ENCODE data around the gene ESX1.
A peak's percentile ranks its signal among the peaks of the same experiment; 100 is the strongest.
"Not testable (repeated sequence)": the region's sequence is repeated elsewhere in the genome, so short reads cannot be mapped to it uniquely, and the experiment has no call there.

The ESX1 gene

GRCh38 chrX:104254442-104255115, at the start of gene ESX1:
TSS of gene ESX1 (minus strand) at chrX:104254933. CDS start at chrX:104254849, 84 bp downstream.
- DNase-seq (ENCODE audit: low spot score) = peak; percentile 51

GRCh38 chrX:104295636-104296035, 40.9 kb upstream of the ESX1 start:
- DNase-seq (ENCODE audit: low spot score) = no peak

GRCh38 chrX:104288961-104289360, 34.2 kb upstream of the ESX1 start:
- DNase-seq (ENCODE audit: low spot score) = no peak

- no peak for DNase-seq (ENCODE audit: low spot score)
Measured at GRCh38 chrX:104288269-104288668, 33.5 kb upstream of the ESX1 start.

DNA sequence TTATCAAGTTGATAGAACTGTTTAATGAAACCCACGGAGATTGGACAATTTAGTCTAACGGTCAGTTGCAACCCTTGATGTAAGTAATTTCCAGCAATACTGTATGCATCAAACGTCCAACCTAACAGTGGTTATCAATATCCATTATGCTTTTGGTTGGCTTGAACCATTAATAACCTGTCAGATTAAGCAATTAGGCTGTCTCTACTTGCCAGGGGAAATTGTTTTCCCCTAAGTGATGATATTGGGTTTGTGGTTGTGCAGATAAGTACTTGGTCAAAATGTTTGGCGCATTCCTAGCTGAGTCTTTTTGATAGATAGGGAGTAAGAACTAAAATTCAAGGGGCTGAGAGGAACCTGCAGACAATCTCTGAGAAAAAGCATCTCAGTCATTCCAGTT, 30.5 kb upstream of the ESX1 start:
- no peak for DNase-seq (ENCODE audit: low spot score)

DNA sequence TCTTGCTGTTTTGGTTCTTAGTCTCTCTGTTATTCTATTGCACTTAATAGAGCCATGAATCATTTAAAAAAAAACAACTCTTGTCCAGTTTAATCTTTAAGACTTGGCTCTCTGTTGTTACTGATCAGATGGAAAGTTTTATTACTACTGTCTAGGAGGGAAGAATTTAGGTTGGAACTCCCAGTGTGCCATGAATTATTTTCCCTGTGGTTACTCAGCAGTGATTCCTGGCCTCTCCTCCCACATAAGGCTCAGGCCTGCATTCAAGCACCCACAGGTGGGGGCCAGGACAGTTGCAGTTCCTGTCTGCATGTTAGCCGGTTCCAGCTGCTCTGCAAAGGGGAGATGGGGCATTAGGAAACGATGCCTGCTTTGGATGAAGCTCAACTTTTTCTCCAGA, 29.8 kb upstream of the ESX1 start:
- no peak for DNase-seq (ENCODE audit: low spot score)

DNA sequence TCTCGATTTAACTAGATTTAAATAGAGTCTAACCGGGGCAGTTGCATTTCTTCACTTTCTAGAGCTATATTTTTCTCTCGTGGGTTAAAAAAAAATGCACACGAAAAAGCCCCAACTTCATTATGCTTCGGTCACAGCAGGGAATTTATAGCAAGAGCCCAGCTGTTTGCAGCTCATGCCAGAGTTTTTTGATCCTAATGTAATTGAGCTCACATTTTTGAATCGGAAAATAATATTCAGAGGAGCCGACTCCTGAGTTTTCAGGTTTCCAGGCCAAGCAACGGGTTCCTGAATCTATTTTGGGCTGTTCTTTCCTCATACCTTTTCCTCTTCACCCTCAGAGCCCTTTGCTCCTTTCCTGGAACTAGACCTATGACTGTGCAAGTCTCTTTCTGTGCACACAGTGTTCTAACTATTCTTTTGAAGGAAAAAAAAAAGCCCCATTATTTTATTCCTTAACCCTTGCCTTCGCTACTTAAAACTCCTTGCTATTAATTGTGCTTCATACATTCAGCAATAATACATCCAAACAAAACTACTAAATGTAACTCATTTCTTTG, 27.5 kb upstream of the ESX1 start:
- DNase-seq (ENCODE audit: low spot score) = no peak

DNA sequence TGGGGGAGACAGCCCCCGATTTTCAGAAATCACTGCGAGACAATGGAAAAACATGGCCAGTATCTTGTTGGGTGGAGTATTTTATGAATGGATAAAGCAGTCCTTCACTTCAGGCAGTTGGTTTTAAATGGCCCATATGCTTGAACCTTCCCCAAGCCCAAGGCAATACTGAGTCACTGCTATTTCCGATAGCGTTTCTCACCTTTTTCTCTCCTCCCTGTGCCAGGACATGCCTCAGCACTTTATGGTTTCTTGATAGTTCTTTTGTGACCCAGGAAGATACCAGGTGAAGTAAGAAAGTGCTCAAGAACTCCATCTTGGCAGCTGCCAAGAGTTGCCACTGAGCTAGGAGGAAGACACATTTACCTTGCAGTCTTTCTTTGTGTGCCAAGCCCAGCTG, 26.8 kb upstream of the ESX1 start:
- DNase-seq (ENCODE audit: low spot score) = no peak

GRCh38 chrX:104280609-104281008, 25.9 kb upstream of the ESX1 start:
- DNase-seq (ENCODE audit: low spot score) = no peak

- DNase-seq (ENCODE audit: low spot score) = peak; percentile 49
Measured at GRCh38 chrX:104270916-104271512, 16.3 kb upstream of the ESX1 start.

- DNase-seq (ENCODE audit: low spot score) = no peak
Measured at GRCh38 chrX:104270212-104270611, 15.5 kb upstream of the ESX1 start.

DNA sequence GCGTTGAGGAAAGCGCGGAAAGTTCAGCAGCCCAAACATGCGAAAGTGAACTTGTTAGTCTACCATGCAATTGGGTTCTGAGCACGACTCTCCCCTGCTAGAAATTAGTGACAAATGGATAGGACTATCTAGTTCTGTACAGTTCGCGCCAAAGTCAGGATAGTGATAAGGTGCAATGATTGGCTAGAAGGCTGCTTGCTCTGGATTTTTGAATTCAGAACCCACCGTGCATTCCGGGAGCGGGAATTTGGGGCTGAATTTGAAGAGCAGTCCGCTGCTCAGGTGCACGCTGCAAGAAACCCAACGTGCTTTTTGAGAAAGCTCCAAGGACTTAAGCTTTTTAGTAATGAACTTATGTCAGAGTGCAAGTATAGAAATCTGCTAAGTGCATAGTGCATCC, 732 bp upstream of the ESX1 start:
- no peak for DNase-seq (ENCODE audit: low spot score)

GRCh38 chrX:104253567-104254441, 929 bp downstream of the ESX1 start:
- peak; percentile 56 for DNase-seq (ENCODE audit: low spot score)

DNA sequence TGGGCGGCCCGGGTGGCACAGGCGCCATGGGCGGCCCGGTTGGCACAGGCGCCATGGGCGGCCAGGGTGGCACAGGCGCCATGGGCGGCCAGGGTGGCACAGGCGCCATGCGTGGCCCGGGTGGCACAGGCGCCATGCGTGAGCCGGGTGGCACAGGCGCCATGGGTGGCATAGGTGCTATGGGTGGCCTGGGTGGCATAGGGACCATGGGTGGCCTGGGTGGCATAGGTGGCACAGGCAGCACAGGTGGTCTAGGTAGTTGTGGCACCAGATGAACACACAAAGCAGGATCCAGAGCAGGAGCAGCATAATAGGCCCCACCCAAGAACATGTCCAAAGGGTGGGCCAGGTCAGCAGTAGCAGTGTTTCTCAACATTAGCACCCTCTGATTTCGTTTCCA, 4.3 kb downstream of the ESX1 start:
- no peak for DNase-seq (ENCODE audit: low spot score)

- DNase-seq (ENCODE audit: low spot score) = not testable (repeated sequence)
Measured at GRCh38 chrX:104230060-104230459, 24.7 kb downstream of the ESX1 start.

- DNase-seq (ENCODE audit: low spot score) = no peak
Measured at GRCh38 chrX:104211187-104211586, 43.5 kb downstream of the ESX1 start.

- no peak for DNase-seq (ENCODE audit: low spot score)
Measured at GRCh38 chrX:104205548-104205947, 49.2 kb downstream of the ESX1 start.
